ENCODE measurements around the gene FREY1. TPM values are rescaled to one million over a fixed set of nuclear protein-coding genes. Genes with fewer than 3 reads are reported as not detected.
A peak's percentile ranks its signal among the peaks of the same experiment; 100 is the strongest.

Gene FREY1
- total and polyA plus RNA-seq, 5 donors from 2014 or later = 1.8 TPM; not detected in 4

DNA sequence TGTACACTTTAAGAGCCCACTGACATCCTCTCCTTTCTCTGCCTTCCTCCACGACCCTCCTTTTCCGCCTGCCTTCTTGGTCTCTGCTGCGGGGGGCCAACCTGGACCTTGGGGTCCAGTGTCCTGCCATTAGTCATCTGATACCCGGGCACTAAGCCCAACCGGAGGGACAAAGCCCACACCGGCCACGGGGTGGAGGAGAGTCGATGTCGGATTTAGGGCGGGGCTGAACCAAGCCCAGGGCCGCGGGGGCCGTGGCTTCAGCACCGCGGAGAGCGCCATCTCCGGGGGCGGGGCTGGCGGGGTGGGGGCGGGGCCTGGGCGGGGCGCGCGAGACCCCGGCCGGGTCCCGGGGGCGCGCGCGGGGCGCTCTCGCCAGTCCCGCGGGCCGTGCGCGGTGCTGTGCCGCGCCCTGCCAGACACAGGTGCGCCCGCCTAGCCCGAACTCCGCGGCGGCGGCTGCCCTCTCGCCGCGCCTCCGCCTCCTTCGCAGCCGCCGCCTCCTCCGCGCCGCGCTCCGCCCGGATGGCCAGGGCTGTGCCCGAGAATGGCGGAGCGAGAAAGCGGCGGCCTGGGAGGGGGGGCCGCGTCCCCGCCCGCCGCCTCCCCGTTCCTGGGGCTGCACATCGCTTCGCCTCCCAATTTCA is 21.7 kb downstream of the FREY1 start, which contains the start of gene MAPK8IP1:
Gene MAPK8IP1 (plus strand): TSS at position 378 of the 647 bp plus-strand sequence. CDS start 170 bp downstream, at position 548.
- H3K36me3 Mint-ChIP-seq = peaks cover 13% of the 10 kb centered on the region
- H3K27ac ChIP-seq (ENCODE audit: insufficient read depth, low read length, poor library complexity, severe bottlenecking) = no peak within 1 kb of the TSS
- no peaks in the 10 kb centered on the region for H3K9me3 ChIP-seq (ENCODE audit: control insufficient read depth in 2 of 2, low read length in 2 of 2)
- H3K9me3 Mint-ChIP-seq = peaks cover 0 to 5% (median 0%) of the 10 kb centered on the region in 7 donors
- H3K27me3 Mint-ChIP-seq = peaks cover 8% of the 10 kb centered on the region
- DNase-seq = peak; percentile 38 to 52 (median 46)
- peaks cover 19% of the 10 kb centered on the region for H3K36me3 ChIP-seq (ENCODE audit: control insufficient read depth, insufficient read depth, low read length)
- peak within 1 kb of the TSS; percentile 19 for H3K4me3 ChIP-seq (ENCODE audit: low read depth, low read length)
- no peaks in the 10 kb centered on the region for H3K27me3 ChIP-seq (ENCODE audit: control insufficient read depth, insufficient read depth, low read length)
- peaks cover 10% of the 10 kb centered on the region for H3K4me1 ChIP-seq (ENCODE audit: control insufficient read depth, insufficient read depth, low read length, poor library complexity, severe bottlenecking)
- H3K4me1 Mint-ChIP-seq = peaks cover 0 to 13% (median 6%) of the 10 kb centered on the region in 4 donors
- peak within 1 kb of the TSS; percentile 73 to 84 (median 78) for H3K4me3 Mint-ChIP-seq
- no peak within 1 kb of the TSS for H3K27ac Mint-ChIP-seq
- ATAC-seq (ENCODE audit: low read depth in 2 of 2) = peak; percentile 69 to 71

DNA sequence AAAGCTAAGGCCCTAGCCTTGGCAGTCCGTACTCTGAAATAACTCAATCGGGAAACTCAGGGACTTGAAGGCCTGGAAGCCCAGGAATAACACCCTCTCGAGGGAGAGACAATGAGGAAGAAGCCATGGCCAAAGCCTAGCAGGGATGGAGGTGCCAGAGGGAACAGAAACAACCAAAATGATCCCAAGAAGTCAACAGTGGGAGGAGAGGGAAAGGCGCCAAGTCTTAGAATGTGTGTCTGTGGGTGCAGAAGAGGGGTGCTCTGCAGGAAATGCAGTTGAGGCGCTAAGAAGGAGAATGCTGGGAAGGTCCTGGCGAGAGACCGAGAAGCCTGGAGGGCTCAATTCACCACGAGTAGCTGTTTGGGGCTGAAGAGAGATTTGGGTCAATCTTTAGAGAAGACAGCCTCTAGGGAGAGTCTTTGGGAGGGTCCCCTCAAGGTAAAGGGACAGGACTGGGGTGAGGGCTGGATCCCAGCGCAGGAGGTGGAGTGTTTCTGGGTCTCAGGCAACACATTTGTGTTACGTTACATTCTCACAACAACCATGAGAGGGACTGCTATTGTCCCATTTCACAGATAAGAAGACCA is 22.4 kb downstream of the FREY1 start:
- H3K4me3 ChIP-seq (ENCODE audit: low read depth, low read length) = peak overlapping the region; percentile 19

DNA sequence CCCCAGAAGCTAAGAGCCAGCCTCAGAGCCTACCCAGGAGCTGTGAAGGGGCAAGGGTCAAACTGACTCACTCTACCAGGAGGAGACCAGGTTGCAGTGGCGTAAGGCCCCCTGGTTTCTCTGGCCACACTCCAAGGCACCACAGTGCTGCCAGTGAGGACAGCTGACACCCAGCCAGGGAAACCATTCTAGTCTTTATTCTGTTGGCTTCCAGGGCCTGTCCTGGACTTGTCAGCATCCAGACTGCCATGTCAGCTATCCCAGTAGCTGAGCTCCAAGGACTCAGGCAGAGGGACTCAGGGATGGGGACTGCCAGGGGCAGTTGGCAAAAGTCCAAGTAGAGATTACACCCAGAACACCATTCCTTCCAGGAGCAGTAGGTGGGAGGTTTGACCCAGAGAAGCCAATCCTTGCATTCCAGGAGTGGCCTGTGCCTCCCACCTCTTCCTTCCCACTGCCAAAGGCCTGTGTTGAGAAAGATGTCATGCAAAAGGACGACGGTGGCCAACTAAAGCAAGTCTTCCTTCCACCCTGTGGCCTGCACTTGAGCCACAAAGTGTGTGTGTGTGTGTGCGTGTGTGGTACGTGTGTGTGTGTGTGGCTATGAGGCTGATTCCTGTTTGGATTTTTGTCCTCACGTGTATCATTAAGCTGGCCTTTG is 25.2 kb downstream of the FREY1 start:
- Histone ChIP-seq H3K27me3 (ENCODE audit: control insufficient read depth, insufficient read depth, low read length) (no peaks in the 10 kb centered on the region), H3K4me1 (ENCODE audit: control insufficient read depth, insufficient read depth, low read length, poor library complexity, severe bottlenecking) (peaks cover 10% of the 10 kb centered on the region), H3K27ac (ENCODE audit: insufficient read depth, low read length, poor library complexity, severe bottlenecking) (no peak overlapping the region), H3K4me3 (ENCODE audit: low read depth, low read length) (no peak overlapping the region), H3K36me3 (ENCODE audit: control insufficient read depth, insufficient read depth, low read length) (peaks cover 41% of the 10 kb centered on the region), H3K9me3 (ENCODE audit: control insufficient read depth in 2 of 2, low read length in 2 of 2) (no peaks in the 10 kb centered on the region)
- H3K4me1 Mint-ChIP-seq = peaks cover 0 to 13% (median 6%) of the 10 kb centered on the region in 4 donors
- peaks cover 39% of the 10 kb centered on the region for H3K36me3 Mint-ChIP-seq
- no peak overlapping the region for H3K27ac Mint-ChIP-seq
- no peak for DNase-seq
- H3K27me3 Mint-ChIP-seq = peaks cover 1% of the 10 kb centered on the region
- H3K4me3 Mint-ChIP-seq = peak overlapping the region in 2 of 4 donors; percentile 10 to 39
- H3K9me3 Mint-ChIP-seq = peaks cover 0 to 2% (median 0%) of the 10 kb centered on the region in 7 donors
- no peak for ATAC-seq (ENCODE audit: low read depth in 2 of 2)

More for the DNA sequence above, 22.4 kb downstream of the FREY1 start:
- Mint-ChIP-seq H3K27me3 (peaks cover 8% of the 10 kb centered on the region), H3K9me3 (peaks cover 0 to 5% (median 0%) of the 10 kb centered on the region in 7 donors), H3K4me3 (peak overlapping the region; percentile 73 to 84 (median 78)), H3K4me1 (peaks cover 0 to 13% (median 6%) of the 10 kb centered on the region in 4 donors), H3K36me3 (peaks cover 18% of the 10 kb centered on the region), H3K27ac (no peak overlapping the region)
- H3K9me3 ChIP-seq (ENCODE audit: control insufficient read depth in 2 of 2, low read length in 2 of 2) = no peaks in the 10 kb centered on the region
- H3K27ac ChIP-seq (ENCODE audit: insufficient read depth, low read length, poor library complexity, severe bottlenecking) = no peak overlapping the region
- peaks cover 10% of the 10 kb centered on the region for H3K4me1 ChIP-seq (ENCODE audit: control insufficient read depth, insufficient read depth, low read length, poor library complexity, severe bottlenecking)
- H3K27me3 ChIP-seq (ENCODE audit: control insufficient read depth, insufficient read depth, low read length) = no peaks in the 10 kb centered on the region
- DNase-seq (no peak), ATAC-seq (ENCODE audit: low read depth in 2 of 2) (no peak)
- H3K36me3 ChIP-seq (ENCODE audit: control insufficient read depth, insufficient read depth, low read length) = peaks cover 26% of the 10 kb centered on the region

DNA sequence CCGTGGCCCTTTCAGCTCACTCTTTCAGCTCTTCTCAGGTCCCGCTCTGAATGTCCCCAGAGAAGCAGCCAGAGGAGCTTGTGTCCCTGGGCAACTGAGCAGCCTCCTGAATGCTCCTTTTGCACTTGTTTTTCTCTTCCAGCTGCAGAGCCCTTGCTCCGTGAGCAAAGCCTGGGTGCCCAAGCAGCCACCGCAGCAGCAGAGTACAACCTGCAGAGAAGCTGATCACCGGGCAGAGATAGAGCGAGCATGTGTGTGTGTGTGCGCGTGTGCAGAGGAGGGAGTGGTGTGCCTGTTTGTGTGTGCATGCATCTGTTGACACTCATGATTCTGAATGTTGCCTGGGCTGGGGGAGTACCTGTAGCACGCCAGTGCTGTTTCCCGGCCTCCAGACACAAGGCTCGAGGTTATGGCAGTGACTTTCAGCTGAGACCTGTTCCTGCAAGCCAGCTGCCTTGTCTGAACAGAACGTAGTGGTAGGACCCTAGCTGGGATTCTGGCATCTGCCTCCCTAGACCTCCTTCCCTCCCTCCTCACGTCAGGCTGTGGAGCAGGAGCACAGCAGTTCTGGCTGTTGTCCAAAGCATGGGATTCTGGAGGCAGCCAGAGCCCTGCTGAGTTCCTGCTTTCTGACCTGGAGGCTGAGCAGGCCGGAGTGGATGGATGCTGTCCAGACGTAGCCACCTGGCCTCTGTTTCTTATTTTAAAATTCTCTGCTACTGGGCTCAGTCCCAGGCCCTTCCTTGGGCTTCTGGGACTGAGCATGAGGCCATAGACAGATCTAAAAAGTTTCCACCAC is 26.1 kb downstream of the FREY1 start:
- Histone ChIP-seq H3K27ac (ENCODE audit: insufficient read depth, low read length, poor library complexity, severe bottlenecking) (no peak overlapping the region), H3K4me1 (ENCODE audit: control insufficient read depth, insufficient read depth, low read length, poor library complexity, severe bottlenecking) (peaks cover 9% of the 10 kb centered on the region), H3K36me3 (ENCODE audit: control insufficient read depth, insufficient read depth, low read length) (peaks cover 48% of the 10 kb centered on the region), H3K27me3 (ENCODE audit: control insufficient read depth, insufficient read depth, low read length) (no peaks in the 10 kb centered on the region), H3K9me3 (ENCODE audit: control insufficient read depth in 2 of 2, low read length in 2 of 2) (no peaks in the 10 kb centered on the region), H3K4me3 (ENCODE audit: low read depth, low read length) (no peak overlapping the region)
- Mint-ChIP-seq H3K27me3 (no peaks in the 10 kb centered on the region), H3K27ac (no peak overlapping the region), H3K36me3 (peaks cover 48% of the 10 kb centered on the region), H3K4me3 (no peak overlapping the region), H3K4me1 (peaks cover 0 to 13% (median 6%) of the 10 kb centered on the region in 4 donors), H3K9me3 (peaks cover 0 to 2% (median 0%) of the 10 kb centered on the region in 7 donors)
- no peak for DNase-seq
- no peak for ATAC-seq (ENCODE audit: low read depth in 2 of 2)

DNA sequence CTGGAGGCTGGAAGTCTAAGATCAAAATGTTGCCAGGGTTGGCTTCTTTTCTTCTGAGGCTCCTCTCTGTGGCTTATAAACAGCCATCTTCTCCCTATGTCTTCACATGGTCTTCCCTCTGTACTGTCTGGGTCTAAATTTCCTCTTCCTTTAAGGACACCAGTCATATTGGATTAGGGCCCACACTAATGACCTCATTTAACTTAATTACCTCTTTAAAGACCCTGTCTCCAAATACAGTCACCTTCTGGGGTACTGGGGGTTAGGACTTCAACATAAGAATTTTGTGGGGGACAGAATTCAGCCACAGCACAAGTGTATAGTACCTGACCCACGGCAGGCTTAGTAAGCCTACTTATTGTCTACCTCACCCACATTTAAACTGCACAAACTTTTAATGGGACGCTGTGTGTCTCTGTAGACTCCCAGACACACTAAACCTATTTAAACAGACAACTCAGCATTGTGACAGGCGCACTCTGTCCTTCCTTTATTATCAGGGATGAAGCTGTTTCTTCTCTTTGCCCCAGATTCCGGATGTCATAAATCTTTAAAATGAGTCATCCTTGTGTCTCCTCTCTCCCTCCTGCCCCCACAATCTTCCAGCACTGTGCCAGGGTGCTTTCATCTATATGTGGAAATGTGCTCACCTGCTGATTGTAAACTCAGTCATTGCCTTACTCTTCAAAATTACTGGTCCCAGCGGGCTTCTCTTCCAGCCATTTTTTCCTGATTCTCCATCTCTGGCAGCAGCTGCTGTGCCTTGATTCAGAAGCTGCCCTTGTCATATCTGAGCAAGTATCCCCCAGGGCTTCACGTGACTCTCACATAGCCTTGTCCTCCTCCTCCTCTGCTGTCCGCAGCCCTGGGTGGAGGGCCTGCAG is 27.0 kb downstream of the FREY1 start:
- H3K36me3 ChIP-seq (ENCODE audit: control insufficient read depth, insufficient read depth, low read length) = peaks cover 58% of the 10 kb centered on the region

DNA sequence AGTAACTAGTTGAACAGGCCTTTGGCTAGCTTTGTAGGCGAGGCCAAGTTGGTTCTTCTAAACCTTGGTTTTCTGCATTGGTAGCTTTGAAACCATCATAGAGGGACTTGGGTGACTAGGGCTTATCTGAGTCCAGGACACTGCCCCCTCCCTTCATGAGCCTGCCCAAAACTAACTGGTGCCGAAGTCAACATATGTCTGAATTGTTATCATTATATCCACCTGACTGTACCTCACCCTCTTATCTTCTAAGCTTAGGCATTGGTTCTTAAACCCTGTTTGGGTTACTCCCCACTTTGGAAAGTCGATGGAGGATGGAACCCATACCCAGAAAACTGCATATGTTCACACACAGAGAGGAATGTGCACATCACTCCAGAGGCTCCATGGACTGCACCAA is 29.2 kb downstream of the FREY1 start:
- H3K36me3 Mint-ChIP-seq = peaks cover 70% of the 10 kb centered on the region
- no peaks in the 10 kb centered on the region for H3K9me3 Mint-ChIP-seq
- no peak overlapping the region for H3K27ac ChIP-seq (ENCODE audit: insufficient read depth, low read length, poor library complexity, severe bottlenecking)
- H3K9me3 ChIP-seq (ENCODE audit: control insufficient read depth in 2 of 2, low read length in 2 of 2) = no peaks in the 10 kb centered on the region
- no peaks in the 10 kb centered on the region for H3K4me1 Mint-ChIP-seq
- peaks cover 69% of the 10 kb centered on the region for H3K36me3 ChIP-seq (ENCODE audit: control insufficient read depth, insufficient read depth, low read length)
- H3K4me1 ChIP-seq (ENCODE audit: control insufficient read depth, insufficient read depth, low read length, poor library complexity, severe bottlenecking) = no peaks in the 10 kb centered on the region
- H3K27ac Mint-ChIP-seq = no peak overlapping the region
- ATAC-seq (ENCODE audit: low read depth in 2 of 2) = no peak
- peak overlapping the region in 1 of 4 donors; percentile 35 for H3K4me3 Mint-ChIP-seq
- no peak for DNase-seq
- H3K4me3 ChIP-seq (ENCODE audit: low read depth, low read length) = no peak overlapping the region
- H3K27me3 Mint-ChIP-seq = no peaks in the 10 kb centered on the region
- H3K27me3 ChIP-seq (ENCODE audit: control insufficient read depth, insufficient read depth, low read length) = no peaks in the 10 kb centered on the region

More for the DNA sequence above, 27.0 kb downstream of the FREY1 start:
- Mint-ChIP-seq H3K4me1 (peaks cover 0 to 10% (median 6%) of the 10 kb centered on the region in 4 donors), H3K27ac (no peak overlapping the region), H3K36me3 (peaks cover 57% of the 10 kb centered on the region), H3K27me3 (no peaks in the 10 kb centered on the region), H3K9me3 (peaks cover 0 to 2% (median 0%) of the 10 kb centered on the region in 7 donors), H3K4me3 (no peak overlapping the region)
- no peak for DNase-seq
- H3K27ac ChIP-seq (ENCODE audit: insufficient read depth, low read length, poor library complexity, severe bottlenecking) = no peak overlapping the region
- no peaks in the 10 kb centered on the region for H3K27me3 ChIP-seq (ENCODE audit: control insufficient read depth, insufficient read depth, low read length)
- no peak overlapping the region for H3K4me3 ChIP-seq (ENCODE audit: low read depth, low read length)
- no peaks in the 10 kb centered on the region for H3K9me3 ChIP-seq (ENCODE audit: control insufficient read depth in 2 of 2, low read length in 2 of 2)
- H3K4me1 ChIP-seq (ENCODE audit: control insufficient read depth, insufficient read depth, low read length, poor library complexity, severe bottlenecking) = peaks cover 2% of the 10 kb centered on the region
- no peak for ATAC-seq (ENCODE audit: low read depth in 2 of 2)
